ENCODE measurements around the gene NUSAP1. TPM values are rescaled to one million over a fixed set of nuclear protein-coding genes. Genes with fewer than 3 reads are reported as not detected.

Gene NUSAP1
- total and polyA plus RNA-seq, 2 experiments from 2014 or later = 33.3 to 47.1 TPM

DNA sequence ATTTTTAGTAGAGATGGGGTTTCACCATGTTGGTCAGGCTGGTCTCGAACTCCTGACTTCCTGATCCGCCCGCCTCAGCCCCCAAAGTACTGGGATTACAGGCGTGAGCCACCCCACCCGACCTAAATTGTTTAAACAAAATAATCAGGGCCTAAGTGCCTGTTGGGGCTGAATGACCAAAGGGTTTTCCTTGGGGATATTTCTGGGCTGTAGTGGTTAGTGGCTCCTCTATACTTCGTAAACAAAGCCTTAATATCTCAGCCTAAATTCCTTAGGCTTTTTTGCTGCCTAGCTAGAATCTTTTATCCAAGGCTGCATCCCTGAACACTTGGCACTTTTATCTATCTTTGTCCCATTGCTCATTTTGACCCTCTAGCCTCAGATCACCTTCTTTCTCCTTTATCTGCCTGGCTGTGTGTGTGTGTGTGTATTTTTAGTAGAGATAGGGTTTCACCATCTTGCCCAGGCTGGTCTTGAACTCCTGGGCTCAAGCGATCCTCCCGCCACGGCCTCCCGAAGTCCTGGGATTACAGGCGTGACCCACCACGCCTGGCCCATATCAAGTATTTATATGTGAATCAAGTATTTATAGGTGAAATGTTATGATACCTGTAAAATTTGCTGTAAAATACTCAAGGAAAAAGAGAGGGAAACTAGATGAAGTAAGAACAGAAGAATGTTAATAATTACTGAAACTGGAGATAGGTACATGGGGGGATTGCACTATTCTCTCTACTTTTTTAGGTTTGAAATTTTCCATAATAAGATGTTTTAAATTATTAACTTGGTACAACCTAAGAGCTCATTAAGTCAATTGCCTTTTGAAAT is 1.8 kb downstream of the NUSAP1 start:
- in situ Hi-C loops (cut with MboI) = no loop called here
- Histone ChIP-seq H3K27me3 (replicated peaks; ENCODE audit: insufficient read depth) (no peaks in the 10 kb centered on the region), H3K9me3 (ENCODE audit: low read depth) (no peaks in the 10 kb centered on the region), H3K4me1 (ENCODE audit: insufficient read depth) (no peaks in the 10 kb centered on the region), H3K27ac (no peak overlapping the region), H3K4me2 (ENCODE audit: unreplicated experiment) (no peak overlapping the region), H4K20me1 (ENCODE audit: insufficient read depth) (no peaks in the 10 kb centered on the region), H3K4me3 (peak overlapping the region; percentile 98), H3F3A (ENCODE audit: insufficient read depth) (peaks cover 9% of the 10 kb centered on the region), H3K9me2 (ENCODE audit: insufficient read depth) (no peaks in the 10 kb centered on the region), H2AFZ (peak overlapping the region; percentile 96), H3K9ac (0 out of 2 replicates have a peak overlapping the region, but pooled peaks have one; percentile 84), H3K79me2 (ENCODE audit: insufficient read depth) (peaks cover 67% of the 10 kb centered on the region), H3K36me3 (ENCODE audit: low read depth) (no peaks in the 10 kb centered on the region)
- TF ChIP-seq EZH2 (IDR thresholded peaks at IDR 0.05; ENCODE audit: insufficient read depth, poor library complexity, severe bottlenecking) = no peak
- TF ChIP-seq EZH2phosphoT487 (IDR thresholded peaks at IDR 0.05; ENCODE audit: insufficient read depth, low read depth) = no peak
- DNase-seq = no peak
- 89 to 90% methylated on average over 12 of the region's 12 CpGs for WGBS, 2 experiments (ENCODE audit: low coverage in 1 of 2, low lambda C conversion rate in 2 of 2, missing lambda C conversion rate in 2 of 2)

DNA sequence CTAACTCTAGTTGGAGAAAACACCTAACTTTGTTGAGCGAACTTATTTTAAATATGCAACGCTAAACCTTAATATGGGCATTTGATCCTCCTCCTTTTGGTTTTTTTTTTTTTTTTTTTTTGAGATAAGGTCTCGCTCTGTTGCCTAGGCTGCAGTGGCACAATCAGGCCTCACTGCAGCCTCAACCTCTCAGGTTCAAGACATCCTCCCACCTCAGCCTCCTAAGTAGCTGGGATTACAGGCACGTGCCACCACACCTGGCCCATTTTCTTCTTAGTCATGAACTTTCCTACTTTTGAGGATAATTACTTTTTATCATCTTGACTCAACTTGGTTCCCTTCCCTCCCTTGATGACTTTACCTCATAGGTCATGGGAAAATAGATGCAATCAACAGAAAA is 3.9 kb downstream of the NUSAP1 start:
- Histone ChIP-seq H3F3A (ENCODE audit: insufficient read depth) (peaks cover 9% of the 10 kb centered on the region), H4K20me1 (ENCODE audit: insufficient read depth) (no peaks in the 10 kb centered on the region), H3K79me2 (ENCODE audit: insufficient read depth) (peaks cover 85% of the 10 kb centered on the region), H3K4me3 (no peak overlapping the region), H3K9ac (no peak overlapping the region), H3K36me3 (ENCODE audit: low read depth) (no peaks in the 10 kb centered on the region), H3K9me3 (ENCODE audit: low read depth) (no peaks in the 10 kb centered on the region), H3K27ac (no peak overlapping the region), H3K4me2 (ENCODE audit: unreplicated experiment) (no peak overlapping the region), H3K9me2 (ENCODE audit: insufficient read depth) (no peaks in the 10 kb centered on the region), H2AFZ (no peak overlapping the region), H3K4me1 (ENCODE audit: insufficient read depth) (no peaks in the 10 kb centered on the region), H3K27me3 (replicated peaks; ENCODE audit: insufficient read depth) (no peaks in the 10 kb centered on the region)
- DNase-seq = no peak
- in situ Hi-C loops (cut with MboI) = no loop called here
- 89 to 91% methylated on average over 4 of the region's 4 CpGs for WGBS, 2 experiments (ENCODE audit: low coverage in 1 of 2, low lambda C conversion rate in 2 of 2, missing lambda C conversion rate in 2 of 2)
- TF ChIP-seq EZH2phosphoT487 (IDR thresholded peaks at IDR 0.05; ENCODE audit: insufficient read depth, low read depth) = no peak
- no peak for TF ChIP-seq EZH2 (IDR thresholded peaks at IDR 0.05; ENCODE audit: insufficient read depth, poor library complexity, severe bottlenecking)

DNA sequence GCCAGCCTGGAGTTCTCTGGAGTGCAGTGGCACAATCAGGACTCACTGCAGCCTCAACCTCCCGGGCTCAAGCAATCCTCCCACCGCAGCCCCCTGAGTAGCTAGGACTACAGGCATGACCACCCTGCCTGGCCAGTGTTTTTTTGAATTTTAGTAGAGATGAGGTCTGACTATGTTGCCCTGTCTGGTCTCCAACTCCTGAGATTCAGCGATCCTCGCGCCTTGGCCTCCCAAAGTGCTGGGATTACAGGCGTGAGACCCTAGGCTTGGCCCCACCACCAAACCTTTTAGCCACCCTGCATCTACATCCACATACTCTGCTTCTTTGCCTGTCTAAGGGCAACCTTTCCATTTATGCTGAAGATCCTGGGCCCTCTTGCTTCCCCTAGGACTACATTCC is 4.4 kb downstream of the NUSAP1 start:
- WGBS, 2 experiments (ENCODE audit: low coverage in 1 of 2, low lambda C conversion rate in 2 of 2, missing lambda C conversion rate in 2 of 2) = 99% methylated on average over 6 of the region's 6 CpGs
- Histone ChIP-seq H3K4me2 (ENCODE audit: unreplicated experiment) (no peak overlapping the region), H3K27me3 (replicated peaks; ENCODE audit: insufficient read depth) (no peaks in the 10 kb centered on the region), H3K27ac (no peak overlapping the region), H3K9ac (no peak overlapping the region), H2AFZ (peak overlapping the region; percentile 63), H3K79me2 (ENCODE audit: insufficient read depth) (peaks cover 87% of the 10 kb centered on the region), H3K36me3 (ENCODE audit: low read depth) (no peaks in the 10 kb centered on the region), H3K9me3 (ENCODE audit: low read depth) (no peaks in the 10 kb centered on the region), H3F3A (ENCODE audit: insufficient read depth) (peaks cover 9% of the 10 kb centered on the region), H3K4me3 (no peak overlapping the region), H3K4me1 (ENCODE audit: insufficient read depth) (no peaks in the 10 kb centered on the region), H4K20me1 (ENCODE audit: insufficient read depth) (no peaks in the 10 kb centered on the region), H3K9me2 (ENCODE audit: insufficient read depth) (no peaks in the 10 kb centered on the region)
- no peak for TF ChIP-seq EZH2 (IDR thresholded peaks at IDR 0.05; ENCODE audit: insufficient read depth, poor library complexity, severe bottlenecking)
- no peak for TF ChIP-seq EZH2phosphoT487 (IDR thresholded peaks at IDR 0.05; ENCODE audit: insufficient read depth, low read depth)
- no peak for DNase-seq
- in situ Hi-C loops (cut with MboI) = no loop called here

DNA sequence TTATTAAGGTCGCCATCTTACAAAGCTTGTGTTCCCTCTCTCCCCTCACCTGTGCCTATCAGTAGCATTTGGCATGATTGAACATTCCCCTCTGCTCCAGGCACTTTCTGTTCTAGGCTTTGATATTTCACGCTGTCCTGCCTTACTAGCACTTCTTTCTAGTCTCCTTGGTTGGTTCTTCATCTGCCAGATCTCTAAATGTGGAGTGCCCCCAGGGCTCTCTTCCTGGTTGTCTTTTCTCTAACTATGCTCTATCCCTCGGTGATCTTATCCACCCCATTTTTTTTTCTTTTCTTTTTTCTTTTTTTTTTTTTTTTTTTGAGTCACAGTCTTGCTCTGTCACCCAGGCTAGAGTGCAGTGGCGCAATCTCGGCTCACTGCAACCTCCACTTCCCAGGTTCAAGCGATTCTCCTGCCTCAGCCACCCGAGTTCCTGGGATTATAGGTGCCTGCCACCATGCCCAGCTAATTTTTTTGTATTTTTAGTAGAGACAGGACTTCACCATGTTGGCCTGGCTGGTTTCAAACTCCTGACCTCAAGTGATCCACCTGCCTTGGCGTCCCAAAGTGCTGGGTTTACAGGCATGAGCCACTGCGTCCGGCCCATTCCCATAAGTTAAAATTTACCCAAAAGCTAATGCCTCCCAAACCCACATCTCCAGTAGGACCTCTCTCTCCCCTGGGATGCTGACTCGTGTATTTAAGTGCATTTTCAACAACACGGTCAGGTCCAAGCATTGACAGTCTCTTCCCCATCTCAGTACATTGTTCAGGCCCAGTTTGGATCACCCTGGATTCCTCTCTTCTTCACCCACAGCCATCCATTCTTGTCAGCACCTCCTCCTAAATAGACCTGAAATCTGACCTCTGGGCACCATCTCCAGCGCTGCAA is 5.2 kb downstream of the NUSAP1 start:
- Histone ChIP-seq H3K4me1 (ENCODE audit: insufficient read depth) (no peaks in the 10 kb centered on the region), H3K4me3 (no peak overlapping the region), H3K9me3 (ENCODE audit: low read depth) (no peaks in the 10 kb centered on the region), H3F3A (ENCODE audit: insufficient read depth) (peaks cover 9% of the 10 kb centered on the region), H2AFZ (peak overlapping the region; percentile 63), H3K9ac (no peak overlapping the region), H3K79me2 (ENCODE audit: insufficient read depth) (peaks cover 95% of the 10 kb centered on the region), H3K27ac (no peak overlapping the region), H3K4me2 (ENCODE audit: unreplicated experiment) (no peak overlapping the region), H3K9me2 (ENCODE audit: insufficient read depth) (no peaks in the 10 kb centered on the region), H3K36me3 (ENCODE audit: low read depth) (no peaks in the 10 kb centered on the region), H4K20me1 (ENCODE audit: insufficient read depth) (no peaks in the 10 kb centered on the region), H3K27me3 (replicated peaks; ENCODE audit: insufficient read depth) (no peaks in the 10 kb centered on the region)
- peak; percentile 10 for DNase-seq
- in situ Hi-C loops (cut with MboI) = no loop called here
- 90 to 92% methylated on average over 13 of the region's 13 CpGs for WGBS, 2 experiments (ENCODE audit: low coverage in 1 of 2, low lambda C conversion rate in 2 of 2, missing lambda C conversion rate in 2 of 2)
- TF ChIP-seq EZH2 (IDR thresholded peaks at IDR 0.05; ENCODE audit: insufficient read depth, poor library complexity, severe bottlenecking) = no peak

Measured in GM23248 (cell line).